NCI-H187 (cell line): ENCODE results near the gene SMARCE1.
A peak's percentile ranks its signal among the peaks of the same experiment; 100 is the strongest.

ENCODE experiments used
- DNase-seq, 2 experiments: peaks; one replicate each; lab custom pipeline; 2025; lab: John Stamatoyannopoulos, UW

Gene SMARCE1

DNA sequence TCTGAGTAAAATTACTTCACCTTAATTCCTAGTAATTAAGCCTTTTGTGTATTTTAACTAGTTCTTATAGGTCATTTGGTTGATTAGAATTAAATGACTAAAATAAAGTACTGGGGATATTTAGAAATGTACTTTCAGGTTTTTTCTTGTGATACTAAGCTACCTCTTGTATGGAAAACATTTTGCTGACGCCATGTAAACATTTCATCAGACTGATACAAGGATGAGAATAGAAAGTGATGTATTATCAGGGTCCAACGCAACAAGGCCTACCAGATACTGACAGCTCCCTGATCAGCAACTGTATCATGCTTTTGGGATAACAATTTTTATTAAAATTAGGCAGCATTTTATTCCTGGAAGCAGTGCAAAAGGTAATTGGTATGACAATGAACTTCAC lies 1.7 kb downstream of the SMARCE1 start:
- DNase-seq: no peak

- no peak for DNase-seq
Measured at GRCh38 chr17:40645291-40645690, 2.3 kb downstream of the SMARCE1 start.

DNA sequence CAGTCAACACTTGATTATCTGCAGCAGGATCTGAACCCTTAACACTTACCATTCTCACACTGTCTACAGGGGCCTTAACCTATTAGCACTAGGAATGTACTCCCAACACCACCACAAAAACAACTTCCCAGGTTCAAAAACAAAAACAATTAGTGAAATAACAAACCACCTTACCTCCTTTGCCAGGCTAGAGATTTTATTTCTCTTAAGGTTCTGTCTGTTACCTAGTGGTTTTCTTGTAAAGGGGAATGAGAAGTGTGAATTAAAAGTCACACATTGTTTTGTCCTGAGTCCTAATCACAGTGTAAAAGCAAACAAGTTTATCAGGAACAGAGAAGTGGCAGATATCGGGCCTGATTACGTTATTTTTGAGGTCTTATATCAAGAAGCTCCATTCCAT lies 9.7 kb downstream of the SMARCE1 start:
- no peak for DNase-seq

DNA sequence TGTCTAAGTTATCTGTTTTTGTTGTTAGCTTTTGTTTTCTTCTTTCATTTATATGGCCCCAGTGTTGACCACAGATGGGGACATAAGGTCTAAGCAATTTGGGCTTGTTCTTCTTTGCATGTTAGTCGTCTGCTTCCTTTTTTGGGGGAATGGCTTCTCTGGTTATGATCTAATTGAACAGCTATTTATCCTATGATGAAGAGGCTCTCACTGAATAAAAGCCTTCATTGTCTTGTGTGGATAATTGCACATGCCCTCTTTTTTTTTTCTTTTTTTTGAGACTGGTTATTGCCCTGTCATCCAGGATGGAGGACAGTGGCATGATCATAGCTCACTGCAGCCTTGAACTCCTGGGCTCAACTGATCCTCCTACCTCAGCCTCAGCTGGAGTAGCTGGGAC lies 13.7 kb downstream of the SMARCE1 start:
- no peak for DNase-seq

DNA sequence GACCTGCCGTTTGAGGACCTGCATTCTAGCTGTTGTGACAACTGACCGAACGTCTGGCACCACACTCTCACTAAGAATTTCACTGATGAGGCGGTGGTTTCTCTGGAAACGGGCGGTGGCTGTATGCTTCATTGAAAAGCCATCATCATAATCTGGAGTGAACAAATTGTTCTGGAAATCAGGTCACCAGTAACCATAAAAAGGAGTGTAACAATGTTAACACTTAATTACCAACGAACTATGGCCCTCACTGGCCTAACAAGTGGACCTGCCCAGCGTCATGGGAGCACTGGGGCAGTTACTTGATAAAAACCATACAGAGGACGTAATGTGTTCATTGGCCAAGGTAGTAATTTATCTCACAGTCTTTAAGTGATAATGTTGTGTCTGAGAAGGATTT lies 15.4 kb downstream of the SMARCE1 start:
- no peak for DNase-seq

DNA sequence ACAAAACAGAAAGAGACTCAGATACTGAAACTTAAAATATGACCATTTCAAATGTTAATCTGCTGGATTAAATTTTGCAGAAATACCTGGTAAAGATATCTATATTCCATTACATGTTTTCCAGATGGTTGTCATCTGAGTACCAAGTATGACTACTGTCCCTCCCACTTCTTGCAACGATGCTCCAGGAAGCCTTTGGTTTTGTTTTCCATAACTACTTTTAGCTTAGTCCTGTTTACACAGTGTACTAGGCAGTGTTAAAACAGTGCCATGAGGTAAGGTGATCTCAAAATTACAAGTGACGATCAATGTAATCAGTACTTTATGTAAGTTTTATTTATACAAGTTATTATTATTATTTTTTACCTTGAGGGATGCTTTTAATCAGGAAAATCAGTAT lies 17.8 kb downstream of the SMARCE1 start:
- DNase-seq: no peak

DNA sequence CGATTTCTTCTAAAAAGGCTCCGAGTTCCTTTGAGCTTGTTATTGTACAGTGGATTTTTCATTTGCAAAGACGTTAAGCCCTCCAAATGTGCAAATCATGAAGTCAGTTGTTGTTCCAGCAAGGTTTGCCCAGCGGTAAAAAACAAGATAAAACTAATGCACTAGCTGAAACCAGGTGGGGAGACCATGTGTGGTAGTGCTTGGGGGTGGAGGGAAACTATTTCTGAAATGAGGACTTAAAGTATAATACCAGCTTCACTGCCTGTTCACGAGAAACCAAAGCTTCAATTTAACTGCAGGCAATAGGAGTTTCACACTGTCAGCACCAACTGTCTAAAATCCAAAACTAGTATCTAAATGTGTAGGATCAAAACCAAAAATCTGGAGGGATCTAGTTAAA lies 22.3 kb downstream of the SMARCE1 start:
- no peak for DNase-seq

GRCh38 chr17:40623419-40624210 lies 24.0 kb downstream of the SMARCE1 start:
- no peak for DNase-seq

DNA sequence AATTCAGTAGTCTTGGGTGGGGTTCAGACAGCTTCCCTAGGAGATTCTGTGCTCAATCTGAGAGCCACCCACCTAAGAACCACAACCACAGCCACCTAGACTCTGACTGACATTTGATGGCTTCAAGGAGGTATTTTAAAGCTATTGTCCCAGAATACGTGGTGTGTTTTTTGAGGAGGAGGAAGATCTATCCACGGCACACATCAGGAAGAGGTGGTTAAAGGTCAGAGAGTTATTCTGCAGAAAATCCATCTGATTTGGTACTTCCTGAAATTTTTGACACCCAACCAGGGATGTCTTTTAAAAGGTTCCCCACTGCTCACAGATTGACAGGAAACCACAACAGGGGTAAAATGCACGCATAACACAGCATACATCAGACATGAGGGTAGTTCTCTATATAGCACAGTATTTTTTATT lies 25.1 kb downstream of the SMARCE1 start:
- no peak for DNase-seq

- no peak for DNase-seq
Measured at GRCh38 chr17:40621578-40621977, 26.0 kb downstream of the SMARCE1 start.

DNA sequence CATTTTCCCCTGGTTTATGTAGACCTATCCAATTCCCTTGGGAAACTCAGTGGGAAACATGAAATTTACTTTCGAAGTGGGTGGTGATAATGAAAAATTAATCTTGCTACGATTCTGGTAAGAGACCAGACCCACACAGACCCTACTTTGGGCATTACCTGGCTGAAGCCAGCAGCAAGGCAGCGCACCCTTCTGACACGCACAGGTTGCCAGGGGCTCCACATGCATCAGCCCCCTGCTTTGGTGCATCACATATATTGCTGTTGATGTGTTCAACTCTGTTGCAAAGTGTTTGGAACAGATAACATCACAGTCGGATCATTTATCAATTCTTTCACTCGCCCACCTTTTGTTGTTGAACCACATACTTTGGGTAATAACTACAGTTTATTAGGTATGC lies 26.6 kb downstream of the SMARCE1 start:
- DNase-seq: no peak

GRCh38 chr17:40618754-40619625 lies 28.6 kb downstream of the SMARCE1 start:
- no peak for DNase-seq

- DNase-seq: peak in 1 of 2 experiments; percentile 15
Measured at GRCh38 chr17:40617678-40618240, 29.9 kb downstream of the SMARCE1 start.

- no peak for DNase-seq
Measured at GRCh38 chr17:40616592-40616991, 31.0 kb downstream of the SMARCE1 start.

DNA sequence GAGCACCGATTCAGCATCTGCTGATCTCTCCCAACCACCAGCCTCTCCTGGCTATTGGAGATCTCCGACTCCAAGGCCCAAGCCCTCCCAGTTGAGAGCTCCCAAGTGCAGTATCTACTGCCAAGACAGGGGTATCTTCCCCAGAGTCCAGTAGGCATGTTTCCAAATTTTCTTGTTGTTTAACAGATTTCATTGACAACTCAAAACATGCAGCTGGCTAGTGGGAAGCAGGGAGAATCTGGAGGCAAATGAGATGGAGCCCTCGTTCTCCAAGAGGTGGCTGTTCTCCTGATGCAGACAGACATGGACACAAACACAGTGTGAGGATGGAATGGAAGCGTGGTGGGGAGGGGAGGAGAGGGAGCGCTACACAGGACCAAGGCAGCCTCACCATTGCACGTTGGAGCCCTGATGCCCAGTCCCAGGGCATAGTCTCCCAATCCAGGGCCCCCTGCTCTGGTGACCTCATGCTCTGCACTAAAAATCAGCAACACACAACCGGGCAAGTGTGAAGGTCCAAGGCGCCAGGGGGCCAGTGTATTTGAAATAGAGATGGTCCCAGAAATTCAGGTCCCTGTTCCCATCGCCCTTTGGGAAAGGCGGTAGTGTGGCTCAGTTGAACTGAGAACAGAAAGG lies 31.7 kb downstream of the SMARCE1 start:
- no peak for DNase-seq

DNA sequence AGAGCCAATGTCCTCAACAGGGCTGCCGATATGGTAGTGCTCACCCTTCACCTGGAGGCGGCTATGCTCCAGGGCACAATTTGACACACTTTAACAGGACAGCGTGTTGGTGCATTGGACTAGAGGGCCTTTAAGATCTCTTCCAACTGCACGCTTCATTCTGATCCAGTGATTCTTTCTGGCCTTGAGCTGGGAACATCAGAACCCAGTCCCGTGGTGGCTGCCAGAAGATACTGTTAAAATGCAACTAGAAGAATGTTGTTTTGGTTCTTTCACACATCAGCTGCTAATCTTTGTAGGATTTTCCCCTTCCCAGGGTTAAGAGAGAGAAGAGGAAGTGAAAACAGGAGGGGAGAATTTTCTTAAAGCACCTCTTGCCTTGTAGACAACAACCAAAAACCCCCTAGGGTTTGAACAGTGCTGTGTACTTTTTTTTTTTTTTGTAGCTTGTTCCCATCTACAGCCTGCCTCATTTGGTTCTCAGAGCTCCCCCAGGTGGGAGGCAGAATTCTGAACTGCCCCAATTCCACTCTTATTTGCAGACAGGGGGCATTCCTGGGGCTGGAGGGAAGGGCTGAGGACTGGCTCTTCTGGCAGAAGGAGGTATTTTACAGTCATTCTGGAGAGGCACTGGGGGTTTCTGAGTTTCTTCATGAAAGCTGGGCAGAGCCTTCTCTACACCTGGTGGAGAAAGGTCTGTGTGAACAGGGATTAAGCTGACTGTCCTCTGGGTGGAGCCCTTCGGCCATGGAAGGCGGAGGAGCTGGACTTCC lies 32.4 kb downstream of the SMARCE1 start:
- no peak for DNase-seq

GRCh38 chr17:40614431-40615067 lies 33.1 kb downstream of the SMARCE1 start:
- DNase-seq: no peak

- no peak for DNase-seq
Measured at GRCh38 chr17:40613467-40614154, 34.0 kb downstream of the SMARCE1 start.

DNA sequence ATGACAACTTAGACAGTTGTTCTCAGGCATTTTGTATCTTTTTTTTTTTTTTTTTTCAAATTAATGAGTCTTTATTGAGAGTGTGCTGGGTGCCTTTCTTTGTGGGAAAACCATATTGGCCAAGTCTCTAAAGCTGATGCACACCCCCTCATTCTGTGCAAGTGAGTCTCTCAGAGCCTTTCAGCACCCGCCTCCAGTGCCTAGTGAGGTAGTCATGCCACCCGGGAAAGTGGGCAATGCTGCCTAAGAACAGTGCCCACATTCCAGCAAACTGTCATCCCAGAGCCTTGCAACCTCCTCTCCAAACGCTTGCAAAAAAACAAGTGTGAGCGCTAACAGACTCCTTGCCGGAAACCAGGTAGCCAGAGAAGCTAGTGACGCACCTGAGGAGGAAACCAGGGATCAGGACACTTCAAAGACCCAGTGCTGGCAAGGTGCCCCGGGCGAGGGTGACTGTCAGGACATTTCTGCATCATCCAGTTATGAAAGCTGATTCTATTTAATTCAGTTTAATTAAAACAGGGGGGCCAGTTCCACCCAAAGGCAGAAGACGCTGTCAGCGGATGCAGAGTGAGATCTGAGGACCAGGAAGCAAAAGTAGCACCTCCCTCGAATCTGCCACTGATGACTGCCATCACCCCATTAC lies 34.9 kb downstream of the SMARCE1 start:
- DNase-seq: no peak
